Endothelial cell of umbilical vein (primary cell): ENCODE results near the gene FOXO1. TPM values are rescaled to one million over a fixed set of nuclear protein-coding genes. Genes with fewer than 3 reads are reported as not detected.

Experiments used
- BruUV-seq: library from RNA; stranded (reverse); fragments of 400-500 nt; replicated peaks from 2 replicates; lab custom pipeline; 2021; lab: Mats Ljungman, UMichigan
- CTCF ChIA-PET: fragments of 300-600, 350-600 bp; sonication (Branson Sonifier 250); formaldehyde crosslinking; loops from one replicate; lab custom pipeline; 2021; ENCODE audit warnings: antibody characterized with exemption, inconsistent platforms; lab: Charles Lee
- POLR2A ChIA-PET: fragments of 300-600, 350-600 bp; sonication (Branson Sonifier 250); formaldehyde crosslinking; loops from one replicate; lab custom pipeline; 2021; ENCODE audit warnings: antibody characterized with exemption, inconsistent platforms; lab: Charles Lee
- DNase-seq: peaks from one replicate; pipeline ENCODE4 v3.0.0-alpha.2; 2011; ENCODE audit warnings: low read depth, low spot score
- FAIRE-seq: peaks from 2 replicates; lab custom pipeline; 2011; peaks lifted over from hg19 to GRCh38; lab: Jason Lieb, UNC
- H2AFZ ChIP-seq: 2 replicates; pipeline ENCODE4 v1.6.0; 2012; ENCODE audit warnings: low read depth, low read length, control low read depth, inconsistent platforms
- H3K27ac ChIP-seq: 2 replicates; pipeline ENCODE4 v1.5.1; 2011; ENCODE audit warnings: low read depth, mild to moderate bottlenecking, control low read depth, low read length, moderate library complexity; ENCODE audit not compliant: insufficient read depth
- H3K27me3 ChIP-seq, 2 experiments: 2 replicates each; pipeline versions ENCODE4 v1.6.0 to v1.6.1; 2011; ENCODE audit warnings: low read length in 2 of 2, mixed read lengths in 1 of 2; ENCODE audit not compliant: control insufficient read depth in 2 of 2, insufficient read depth in 2 of 2
- H3K36me3 ChIP-seq, 2 experiments: 2 replicates in 1 of 2; 3 replicates in 1 of 2; pipeline ENCODE4 v1.5.1; 2011; ENCODE audit warnings: low read length in 2 of 2, mild to moderate bottlenecking in 1 of 2, moderate library complexity in 1 of 2; ENCODE audit not compliant: control insufficient read depth in 2 of 2, insufficient read depth in 2 of 2; ENCODE audit errors: extremely low read depth in 1 of 2
- H3K4me1 ChIP-seq: 3 replicates; pipeline ENCODE4 v1.5.1; 2011; ENCODE audit warnings: mild to moderate bottlenecking, low read length; ENCODE audit not compliant: control insufficient read depth, insufficient read depth; ENCODE audit errors: extremely low read depth
- H3K4me2 ChIP-seq: 2 replicates; pipeline ENCODE4 v1.6.1; 2011; ENCODE audit warnings: low read length, control low read depth, mixed read lengths; ENCODE audit not compliant: insufficient read depth
- H3K4me3 ChIP-seq, 3 experiments: fragments of 200-600 bp in 1 of 3; sonication (generic), shearing (Covaris generic) in 1 of 3; replicated peaks in 1 of 3; 2 replicates each; pipeline ENCODE4 v1.5.1; 2011 to 2016; ENCODE audit warnings: control low read depth in 3 of 3, low read length in 3 of 3, mild to moderate bottlenecking in 2 of 3, inconsistent platforms in 1 of 3, low read depth in 1 of 3, moderate library complexity in 1 of 3; ENCODE audit not compliant: insufficient read depth in 1 of 3
- H3K79me2 ChIP-seq: 2 replicates; pipeline ENCODE4 v1.6.0; 2012; ENCODE audit warnings: low read length, inconsistent platforms; ENCODE audit not compliant: control insufficient read depth, insufficient read depth
- H3K9ac ChIP-seq: replicated peaks from 2 replicates; pipeline ENCODE3; 2011; ENCODE audit warnings: low read length, control low read depth; ENCODE audit not compliant: insufficient read depth; ENCODE audit errors: extremely low read depth
- H3K9me1 ChIP-seq: replicated peaks from 3 replicates; pipeline ENCODE4 v1.6.0; 2011; ENCODE audit warnings: mild to moderate bottlenecking, low read length; ENCODE audit not compliant: control insufficient read depth, insufficient read depth; ENCODE audit errors: extremely low read depth
- H3K9me3 ChIP-seq: replicated peaks from 2 replicates; pipeline ENCODE4 v1.5.1; 2012; ENCODE audit warnings: low read length, inconsistent platforms; ENCODE audit not compliant: control insufficient read depth, insufficient read depth
- H4K20me1 ChIP-seq: replicated peaks from 2 replicates; pipeline ENCODE3; 2011; ENCODE audit warnings: mild to moderate bottlenecking, low read length; ENCODE audit not compliant: control insufficient read depth, insufficient read depth; ENCODE audit errors: extremely low read depth
- EZH2 ChIP-seq: IDR thresholded peaks from 2 replicates; pipeline ENCODE4 v1.6.1; 2012; ENCODE audit warnings: borderline replicate concordance, low read depth, mild to moderate bottlenecking, moderate library complexity, low read length, inconsistent platforms; ENCODE audit not compliant: severe bottlenecking
- FOS ChIP-seq: IDR thresholded peaks from 2 replicates; pipeline ENCODE4 v1.6.1; 2011; ENCODE audit warnings: mild to moderate bottlenecking, low read length, moderate library complexity, borderline replicate concordance; ENCODE audit not compliant: insufficient read depth
- GATA2 ChIP-seq: IDR thresholded peaks from 2 replicates; pipeline ENCODE4 v1.7.0; 2011; ENCODE audit warnings: low read depth, mild to moderate bottlenecking, moderate library complexity, mixed read lengths, low read length; ENCODE audit not compliant: insufficient read length, insufficient read depth
- JUN ChIP-seq: IDR thresholded peaks from 2 replicates; pipeline ENCODE4 v1.6.1; 2011; ENCODE audit warnings: borderline replicate concordance, low read depth; ENCODE audit not compliant: insufficient read length, insufficient read depth
- MYC ChIP-seq: IDR thresholded peaks from one replicate; pipeline ENCODE4 v1.6.1; 2011; ENCODE audit warnings: mild to moderate bottlenecking, low read depth, low read length
- POLR2A ChIP-seq: IDR thresholded peaks from 2 replicates; pipeline ENCODE4 v1.6.1; 2012; ENCODE audit warnings: low read depth, mild to moderate bottlenecking, control low read depth, low read length
- POLR2AphosphoS5 ChIP-seq: IDR thresholded peaks from 2 replicates; pipeline ENCODE4 v1.6.1; 2012; ENCODE audit warnings: low read depth, mild to moderate bottlenecking, control low read depth, low read length, moderate library complexity; ENCODE audit not compliant: insufficient read depth
- dilution Hi-C: fragments of 300-500 bp; cut with MboI; formaldehyde crosslinking; loops from one replicate; pipeline ENCODE4 v1.15.0; 2019; ENCODE audit warnings: low sequenced_read_pairs; ENCODE audit not compliant: extremely low pct_ligation_motif_present
- intact Hi-C: fragments of 100-400 bp; cut with micrococcal nuclease; formaldehyde crosslinking; loops from one replicate; pipeline ENCODE4 v1.10.0; 2022
- polyA plus RNA-seq, 4 experiments: library from polyadenylated mRNA; depleted of rRNA in 3 of 4; stranded (reverse) in 3 of 4; unstranded in 1 of 4; fragments of >200 nt; gene quantifications; 2 replicates each; pipeline versions ENCODE4 v1.2.1 to v1.2.3, GENCODE V29; 2011 to 2012; ENCODE audit warnings: missing spikeins in 1 of 4
- total RNA-seq: library from RNA; stranded (reverse); gene quantifications from 2 replicates; pipeline ENCODE4 v1.2.3, GENCODE V29; 2021
- TF ChIP-seq, protein P1 (sequence below), 2 donors: IDR thresholded peaks; 1 replicate in 1 of 2; 2 replicates in 1 of 2; pipeline ENCODE4 v1.5.1; 2011; ENCODE audit warnings: low read length in 2 of 2, mild to moderate bottlenecking in 2 of 2, moderate library complexity in 2 of 2, control low read depth in 1 of 2, inconsistent platforms in 1 of 2, low read depth in 1 of 2; ENCODE audit not compliant: insufficient read depth in 1 of 2; ENCODE audit errors: extremely low read depth in 1 of 2
- TF ChIP-seq, protein P2 (sequence below): IDR thresholded peaks from 2 replicates; pipeline ENCODE4 v1.6.1; 2011; ENCODE audit not compliant: insufficient read depth, insufficient read length

Gene FOXO1
- total and polyA plus RNA-seq, 2 donors (not counting 3 experiments of a cell fraction or from before 2014, with no cell fraction given): 44.7 to 48.5 TPM

DNA sequence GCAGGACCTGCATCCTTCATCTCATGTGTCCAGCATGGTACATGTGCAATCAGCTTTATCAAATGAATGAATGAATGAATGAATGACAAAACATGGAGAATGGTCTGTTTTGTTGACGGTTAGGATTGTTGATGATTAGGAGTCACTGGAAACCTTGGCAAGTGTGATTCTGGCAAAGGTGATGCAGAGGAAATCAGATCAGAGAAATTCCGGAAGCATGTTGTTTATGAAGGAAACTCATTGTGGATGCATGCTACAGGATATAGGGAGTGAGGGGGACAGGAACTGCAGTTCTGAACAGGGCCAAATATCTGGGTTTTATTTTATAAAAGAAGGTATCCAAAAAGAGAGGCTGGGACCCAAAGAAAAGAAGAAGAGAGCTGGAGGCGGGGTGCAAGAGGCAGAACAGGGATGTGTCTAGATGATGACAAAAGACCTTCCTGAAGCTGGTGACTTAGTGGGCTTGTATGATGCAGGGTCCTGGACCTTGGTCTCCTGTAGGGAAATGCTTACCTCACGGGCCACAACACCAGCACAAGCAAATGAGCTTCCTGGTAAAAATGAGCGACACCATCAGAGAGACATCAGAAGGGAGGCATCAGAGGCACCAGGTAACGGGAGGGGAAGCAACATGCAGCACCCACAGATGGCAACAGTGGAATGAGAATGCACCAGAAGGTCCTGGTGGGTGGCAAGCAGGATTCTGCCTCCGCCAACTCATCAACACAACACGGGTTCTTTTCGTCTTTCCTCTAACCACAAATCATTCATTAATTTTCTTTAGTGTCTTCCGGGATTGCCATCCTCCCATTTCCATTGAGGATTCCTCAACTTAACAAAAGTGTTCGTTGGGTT, 159.6 kb downstream of the FOXO1 start:
- FAIRE-seq: peak; percentile 77
- Histone ChIP-seq H2AFZ (no peak overlapping the region), H3K9me3 (no peaks in the 10 kb centered on the region), H3K9me1 (no peaks in the 10 kb centered on the region), H4K20me1 (no peaks in the 10 kb centered on the region), H3K4me3 (no peak overlapping the region), H3K36me3 (no peaks in the 10 kb centered on the region), H3K79me2 (no peaks in the 10 kb centered on the region), H3K4me1 (peaks cover 51% of the 10 kb centered on the region), H3K27ac (peak overlapping the region; percentile 99), H3K4me2 (peak overlapping the region; percentile 36), H3K9ac (peak overlapping the region; percentile 22), H3K27me3 (no peaks in the 10 kb centered on the region)
- POLR2A ChIA-PET: no interaction called here
- no TSS peak for BruUV-seq
- CTCF ChIA-PET: interaction anchor here (1.4 to 1.5 kb wide), 2 partner anchors 52 to 58 kb away, joined by 3 to 4 read pairs; no protein-coding TSS in a partner anchor
- dilution Hi-C loops: no loop called here
- TF ChIP-seq JUN: peak; percentile 76
- no peak for TF ChIP-seq EZH2
- no peak for TF ChIP-seq MYC
- TF ChIP-seq, protein P1, sequence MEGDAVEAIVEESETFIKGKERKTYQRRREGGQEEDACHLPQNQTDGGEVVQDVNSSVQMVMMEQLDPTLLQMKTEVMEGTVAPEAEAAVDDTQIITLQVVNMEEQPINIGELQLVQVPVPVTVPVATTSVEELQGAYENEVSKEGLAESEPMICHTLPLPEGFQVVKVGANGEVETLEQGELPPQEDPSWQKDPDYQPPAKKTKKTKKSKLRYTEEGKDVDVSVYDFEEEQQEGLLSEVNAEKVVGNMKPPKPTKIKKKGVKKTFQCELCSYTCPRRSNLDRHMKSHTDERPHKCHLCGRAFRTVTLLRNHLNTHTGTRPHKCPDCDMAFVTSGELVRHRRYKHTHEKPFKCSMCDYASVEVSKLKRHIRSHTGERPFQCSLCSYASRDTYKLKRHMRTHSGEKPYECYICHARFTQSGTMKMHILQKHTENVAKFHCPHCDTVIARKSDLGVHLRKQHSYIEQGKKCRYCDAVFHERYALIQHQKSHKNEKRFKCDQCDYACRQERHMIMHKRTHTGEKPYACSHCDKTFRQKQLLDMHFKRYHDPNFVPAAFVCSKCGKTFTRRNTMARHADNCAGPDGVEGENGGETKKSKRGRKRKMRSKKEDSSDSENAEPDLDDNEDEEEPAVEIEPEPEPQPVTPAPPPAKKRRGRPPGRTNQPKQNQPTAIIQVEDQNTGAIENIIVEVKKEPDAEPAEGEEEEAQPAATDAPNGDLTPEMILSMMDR (IDR thresholded peaks at IDR 0.05; ENCODE audit: extremely low read depth in 1 of 2, insufficient read depth in 1 of 2, low read depth in 1 of 2, low read length in 2 of 2): no peak
- TF ChIP-seq FOS: peak; percentile 60
- no peak for TF ChIP-seq POLR2A
- peak; percentile 88 for TF ChIP-seq GATA2
- peak; percentile 91 for TF ChIP-seq POLR2AphosphoS5
- TF ChIP-seq, protein P2, sequence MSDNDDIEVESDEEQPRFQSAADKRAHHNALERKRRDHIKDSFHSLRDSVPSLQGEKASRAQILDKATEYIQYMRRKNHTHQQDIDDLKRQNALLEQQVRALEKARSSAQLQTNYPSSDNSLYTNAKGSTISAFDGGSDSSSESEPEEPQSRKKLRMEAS: no peak
- peak; percentile 88 for DNase-seq
- intact Hi-C loops: loop anchor here (10.0 kb wide), 1 partner anchor 722 kb away; no protein-coding TSS in a partner anchor

Other genes with a start within 250 kb of the FOXO1 start
- gene MRPS31, start 104.5 kb upstream of the FOXO1 start, total RNA-seq: 17.8 and 19.9 TPM in 2 replicates
- gene MRPS31, start 104.5 kb upstream of the FOXO1 start, polyA plus RNA-seq: 5.7 and 7.6 TPM in 2 replicates
- gene SLC25A15, start 123.0 kb upstream of the FOXO1 start, total RNA-seq: 10.8 and 11.5 TPM in 2 replicates
- 6.8 and 7.1 TPM in 2 replicates for gene SLC25A15, start 123.0 kb upstream of the FOXO1 start, polyA plus RNA-seq